RWPE1 (cell line): ENCODE measurements around the gene TAGLN2.
A peak's percentile ranks its signal among the peaks of the same experiment; 100 is the strongest.

Source experiments
- CTCF ChIA-PET: fragments of 350-600 bp; sonication (Branson Sonifier 250); formaldehyde crosslinking; extraction: SDS; loops from one replicate; lab custom pipeline; 2021; lab: Yijun Ruan, JAX
- POLR2A ChIA-PET: fragments of 400-600 bp; formaldehyde crosslinking; extraction: SDS; loops from one replicate; lab custom pipeline; 2020; ENCODE audit warnings: antibody characterized with exemption; ENCODE audit not compliant: low non-redundant PET; lab: Yijun Ruan, JAX
- DNase-seq: peaks from one replicate; pipeline ENCODE4 v3.0.0; 2012; ENCODE audit warnings: low spot score
- H3K27ac ChIP-seq: fragments of 450-650 bp; 2 replicates; pipeline ENCODE4 v1.5.1; 2017
- CTCF ChIP-seq: fragments of 450-650 bp; conservative IDR thresholded peaks from 2 replicates; pipeline ENCODE4 v1.5.1; 2017; ENCODE audit warnings: low read depth, mild to moderate bottlenecking

TAGLN2 gene

GRCh38 chr1:159968901-159969300 lies 43.6 kb upstream of the TAGLN2 start:
- no peak for DNase-seq
- CTCF ChIA-PET: interaction anchor here (0.7 to 1.2 kb wide), 2 partner anchors 38 to 39 kb away, joined by 4 read pairs; no protein-coding TSS in a partner anchor
- no peak overlapping the region for H3K27ac ChIP-seq
- POLR2A ChIA-PET: no interaction called here
- no peak for TF ChIP-seq CTCF

GRCh38 chr1:159965263-159965662 lies 40.0 kb upstream of the TAGLN2 start:
- TF ChIP-seq CTCF: no peak
- DNase-seq: no peak
- CTCF ChIA-PET: no interaction called here
- H3K27ac ChIP-seq: no peak overlapping the region
- POLR2A ChIA-PET: no interaction called here

GRCh38 chr1:159964144-159964543 lies 38.8 kb upstream of the TAGLN2 start:
- no peak for DNase-seq
- H3K27ac ChIP-seq: no peak overlapping the region
- ChIA-PET POLR2A (no interaction called here), CTCF (interaction anchor here (0.8 to 0.9 kb wide), 2 partner anchors 13 to 165 kb away, joined by 4 read pairs; no protein-coding TSS in a partner anchor)
- TF ChIP-seq CTCF: no peak

GRCh38 chr1:159962176-159962575 lies 36.9 kb upstream of the TAGLN2 start:
- H3K27ac ChIP-seq: peak overlapping the region; percentile 96
- no peak for TF ChIP-seq CTCF
- ChIA-PET CTCF (no interaction called here), POLR2A (no interaction called here)
- DNase-seq: no peak

GRCh38 chr1:159961636-159962035 lies 36.3 kb upstream of the TAGLN2 start:
- H3K27ac ChIP-seq: peak overlapping the region; percentile 96
- ChIA-PET POLR2A (interaction anchor here (0.6 kb wide), 1 partner anchor 43 kb away, joined by 3 read pairs; no protein-coding TSS in a partner anchor), CTCF (no interaction called here)
- DNase-seq: no peak
- TF ChIP-seq CTCF: no peak

GRCh38 chr1:159960721-159961381 lies 35.5 kb upstream of the TAGLN2 start:
- no peak for TF ChIP-seq CTCF
- H3K27ac ChIP-seq: peak overlapping the region; percentile 96
- POLR2A ChIA-PET: interaction anchor here (0.6 kb wide), 2 partner anchors 42 to 70 kb away, joined by 3 read pairs; no protein-coding TSS in a partner anchor
- CTCF ChIA-PET: no interaction called here
- peak; percentile 87 for DNase-seq
